H1 (cell line): ENCODE measurements around the gene OPCML. TPM values are rescaled to one million over a fixed set of nuclear protein-coding genes. Genes with fewer than 3 reads are reported as not detected.

ENCODE experiments used
- CTCF ChIA-PET: fragments of 300-600 bp; sonication (Branson Sonifier 250); formaldehyde crosslinking; loops from one replicate; lab custom pipeline; 2021; ENCODE audit not compliant: partially characterized antibody; lab: Charles Lee
- POLR2A ChIA-PET: fragments of 300-600 bp; sonication (Branson Sonifier 250); formaldehyde crosslinking; loops from one replicate; lab custom pipeline; 2021; ENCODE audit warnings: inconsistent platforms; ENCODE audit not compliant: partially characterized antibody; lab: Charles Lee
- DNase-seq, 2 experiments: peaks; one replicate each; pipeline versions ENCODE4 v3.0.0 to v3.0.0-alpha.2; 2010 to 2022; ENCODE audit warnings: low spot score in 2 of 2, low read depth in 1 of 2, mixed read lengths in 1 of 2
- FAIRE-seq: peaks from 2 replicates; lab custom pipeline; 2011; peaks lifted over from hg19 to GRCh38; lab: Jason Lieb, UNC
- H2AFZ ChIP-seq: 2 replicates; pipeline ENCODE4 v1.8.1; 2012; ENCODE audit warnings: low read length, inconsistent platforms
- H2AK5ac ChIP-seq: 2 replicates; pipeline ENCODE4 v1.6.1; 2013; ENCODE audit warnings: low read depth, low read length
- H2BK120ac ChIP-seq: replicated peaks from 2 replicates; pipeline ENCODE3; 2013; ENCODE audit warnings: low read depth, low read length, inconsistent platforms
- H2BK12ac ChIP-seq: 2 replicates; pipeline ENCODE4 v1.6.1; 2013; ENCODE audit warnings: low read depth, low read length
- H2BK15ac ChIP-seq: 2 replicates; pipeline ENCODE4 v1.6.1; 2013; ENCODE audit warnings: low read length
- H2BK20ac ChIP-seq: 2 replicates; pipeline ENCODE4 v1.6.1; 2013; ENCODE audit warnings: low read length
- H2BK5ac ChIP-seq: 2 replicates; pipeline ENCODE4 v1.6.1; 2013; ENCODE audit warnings: low read depth, low read length
- H3K14ac ChIP-seq: 2 replicates; pipeline ENCODE4 v1.6.1; 2013; ENCODE audit warnings: inconsistent platforms; ENCODE audit not compliant: insufficient read length
- H3K18ac ChIP-seq: 2 replicates; pipeline ENCODE4 v1.6.1; 2013; ENCODE audit warnings: low read length; ENCODE audit errors: extremely low read depth
- H3K23ac ChIP-seq: 2 replicates; pipeline ENCODE4 v1.6.1; 2013; ENCODE audit warnings: inconsistent platforms; ENCODE audit not compliant: insufficient read length
- H3K23me2 ChIP-seq: 2 replicates; pipeline ENCODE4 v1.6.1; 2013; ENCODE audit warnings: low read depth, low read length
- H3K27ac ChIP-seq: 2 replicates; pipeline ENCODE4 v1.6.1; 2011; ENCODE audit warnings: low read depth, low read length, inconsistent platforms
- H3K27me3 ChIP-seq, 4 experiments: replicated peaks in 1 of 4; 1 replicate in 1 of 4; 2 replicates in 3 of 4; pipeline versions ENCODE4 v1.6.1 to v1.8.1; 2011 to 2013; ENCODE audit warnings: low read length in 3 of 4, mild to moderate bottlenecking in 3 of 4, inconsistent platforms in 2 of 4, mixed read lengths in 2 of 4, moderate library complexity in 1 of 4; ENCODE audit not compliant: control insufficient read depth in 3 of 4, insufficient read depth in 3 of 4; ENCODE audit errors: extremely low read depth in 1 of 4
- H3K36me3 ChIP-seq, 4 experiments: 2 replicates each; pipeline versions ENCODE4 v1.6.1 to v1.8.1; 2011 to 2013; ENCODE audit warnings: mild to moderate bottlenecking in 4 of 4, low read length in 3 of 4, moderate library complexity in 2 of 4, control low read depth in 1 of 4, inconsistent platforms in 1 of 4; ENCODE audit not compliant: insufficient read depth in 4 of 4, control insufficient read depth in 2 of 4
- H3K4ac ChIP-seq: replicated peaks from 2 replicates; pipeline ENCODE3; 2013; ENCODE audit warnings: low read length, low read depth, mixed read lengths, inconsistent platforms; ENCODE audit not compliant: insufficient read length
- H3K4me1 ChIP-seq, 4 experiments: replicated peaks in 1 of 4; 1 replicate in 1 of 4; 2 replicates in 3 of 4; pipeline versions ENCODE4 v1.6.1 to v1.8.1; 2011 to 2013; ENCODE audit warnings: low read length in 3 of 4, inconsistent platforms in 2 of 4, mixed read lengths in 1 of 4; ENCODE audit not compliant: insufficient read depth in 4 of 4, control insufficient read depth in 3 of 4
- H3K4me2 ChIP-seq, 2 experiments: 2 replicates each; pipeline versions ENCODE4 v1.6.1 to v1.8.1; 2011 to 2013; ENCODE audit warnings: low read depth in 2 of 2, low read length in 2 of 2, control low read depth in 1 of 2, inconsistent platforms in 1 of 2, mild to moderate bottlenecking in 1 of 2; ENCODE audit not compliant: insufficient read depth in 1 of 2
- H3K4me3 ChIP-seq, 4 experiments: fragments of 200-600, 300-600 bp in 1 of 4; sonication (generic), shearing (Covaris generic), sonication (Bioruptor Twin) in 1 of 4; 2 replicates each; pipeline versions ENCODE4 v1.5.1 to v1.8.1; 2011 to 2016; ENCODE audit warnings: low read length in 4 of 4, low read depth in 3 of 4, control low read depth in 2 of 4, inconsistent platforms in 2 of 4, mild to moderate bottlenecking in 2 of 4, mixed read lengths in 1 of 4, moderate library complexity in 1 of 4; ENCODE audit not compliant: insufficient read depth in 2 of 4; ENCODE audit errors: extremely low read depth in 1 of 4
- H3K56ac ChIP-seq: replicated peaks from 2 replicates; pipeline ENCODE3; 2013; ENCODE audit warnings: low read depth, mild to moderate bottlenecking, mixed read lengths, low read length, inconsistent platforms; ENCODE audit not compliant: insufficient read length
- H3K79me1 ChIP-seq: 2 replicates; pipeline ENCODE4 v1.6.1; 2013; ENCODE audit warnings: low read depth, low read length, control low read depth
- H3K79me2 ChIP-seq, 2 experiments: 2 replicates each; pipeline versions ENCODE4 v1.6.1 to v1.8.1; 2012 to 2013; ENCODE audit warnings: low read length in 2 of 2, mild to moderate bottlenecking in 2 of 2, inconsistent platforms in 1 of 2; ENCODE audit not compliant: insufficient read depth in 2 of 2, control insufficient read depth in 1 of 2
- H3K9ac ChIP-seq, 4 experiments: replicated peaks in 1 of 4; 1 replicate in 1 of 4; 2 replicates in 3 of 4; pipeline versions ENCODE4 v1.6.1 to v1.8.1; 2011 to 2013; ENCODE audit warnings: low read depth in 3 of 4, low read length in 3 of 4, control low read depth in 2 of 4, mild to moderate bottlenecking in 2 of 4, moderate library complexity in 2 of 4, inconsistent platforms in 1 of 4; ENCODE audit errors: extremely low read depth in 1 of 4
- H3K9me3 ChIP-seq, 2 experiments: 2 replicates each; pipeline versions ENCODE4 v1.6.1 to v1.8.1; 2012 to 2013; ENCODE audit warnings: mild to moderate bottlenecking in 2 of 2, moderate library complexity in 2 of 2, control low read depth in 1 of 2, inconsistent platforms in 1 of 2, low read depth in 1 of 2, low read length in 1 of 2, mixed read lengths in 1 of 2; ENCODE audit not compliant: insufficient read depth in 2 of 2
- H4K20me1 ChIP-seq, 2 experiments: replicated peaks in 1 of 2; 2 replicates each; pipeline versions ENCODE3 to v1.8.1; 2011 to 2013; ENCODE audit warnings: inconsistent platforms in 2 of 2, low read length in 2 of 2, mild to moderate bottlenecking in 1 of 2; ENCODE audit not compliant: insufficient read depth in 2 of 2, control insufficient read depth in 1 of 2
- H4K5ac ChIP-seq: 2 replicates; pipeline ENCODE4 v1.6.1; 2013; ENCODE audit warnings: low read length, low read depth, mixed read lengths, inconsistent platforms; ENCODE audit not compliant: insufficient read length
- H4K8ac ChIP-seq: 2 replicates; pipeline ENCODE4 v1.8.0; 2013; ENCODE audit warnings: mild to moderate bottlenecking, moderate library complexity, low read length, inconsistent platforms; ENCODE audit not compliant: insufficient read depth; ENCODE audit errors: extremely low read depth
- H4K91ac ChIP-seq: replicated peaks from 2 replicates; pipeline ENCODE3; 2013; ENCODE audit warnings: low read length, mixed read lengths, inconsistent platforms; ENCODE audit not compliant: insufficient read length
- BCL11A ChIP-seq, 2 experiments: IDR thresholded peaks; one replicate each; pipeline ENCODE4 v1.6.1; 2011; ENCODE audit warnings: low read depth in 2 of 2, low read length in 2 of 2, mild to moderate bottlenecking in 2 of 2
- CTCF ChIP-seq, 3 experiments: IDR thresholded peaks; 1 replicate in 2 of 3; 2 replicates in 1 of 3; pipeline versions ENCODE4 v1.5.1 to v1.6.1; 2011; ENCODE audit warnings: low read length in 3 of 3, mild to moderate bottlenecking in 3 of 3, inconsistent platforms in 2 of 3, low read depth in 1 of 3, moderate library complexity in 1 of 3; ENCODE audit not compliant: insufficient read depth in 1 of 3; ENCODE audit errors: control extremely low read depth in 1 of 3
- HDAC6 ChIP-seq: IDR thresholded peaks from one replicate; pipeline ENCODE4 v1.7.1; 2012; ENCODE audit warnings: low read depth, mild to moderate bottlenecking, inconsistent platforms, low read length, moderate library complexity
- JUN ChIP-seq: IDR thresholded peaks from 2 replicates; pipeline ENCODE4 v1.6.1; 2011; ENCODE audit warnings: low read depth, mild to moderate bottlenecking, improper control_type of control experiment, low read length
- POLR2A ChIP-seq, 2 experiments: IDR thresholded peaks; 1 replicate in 1 of 2; 2 replicates in 1 of 2; pipeline ENCODE4 v1.6.1; 2011; ENCODE audit warnings: low read depth in 2 of 2, low read length in 2 of 2, mild to moderate bottlenecking in 2 of 2; ENCODE audit errors: control extremely low read depth in 1 of 2
- RAD21 ChIP-seq, 2 experiments: IDR thresholded peaks in 1 of 2; conservative IDR thresholded peaks in 1 of 2; 2 replicates each; pipeline ENCODE4 v1.6.1; 2011; ENCODE audit warnings: low read depth in 2 of 2, low read length in 2 of 2, improper control_type of control experiment in 1 of 2, inconsistent platforms in 1 of 2, mild to moderate bottlenecking in 1 of 2, moderate library complexity in 1 of 2
- RBBP5 ChIP-seq: IDR thresholded peaks from 2 replicates; pipeline ENCODE4 v1.7.1; 2012; ENCODE audit warnings: low read depth, mild to moderate bottlenecking, inconsistent platforms, low read length, moderate library complexity, borderline replicate concordance
- SRF ChIP-seq: IDR thresholded peaks from 2 replicates; pipeline ENCODE4 v1.6.1; 2011; ENCODE audit warnings: mild to moderate bottlenecking, low read depth, low read length, moderate library complexity
- TAF1 ChIP-seq: IDR thresholded peaks from 2 replicates; pipeline ENCODE4 v1.6.1; 2011; ENCODE audit warnings: mild to moderate bottlenecking, low read depth, low read length
- TAF7 ChIP-seq: optimal IDR thresholded peaks from 2 replicates; pipeline ENCODE3; 2011; ENCODE audit warnings: low read depth, mild to moderate bottlenecking, inconsistent platforms, low read length, moderate library complexity, borderline replicate concordance
- WGBS, 2 experiments: shearing (Covaris generic) in 1 of 2; methylation state at CpG; one replicate each; pipeline versions ENCODE4 v1.1.6 to v1.1.7; 2013 to 2015; ENCODE audit warnings: low lambda C conversion rate in 2 of 2, mixed read lengths in 2 of 2, inconsistent platforms in 1 of 2, low coverage in 1 of 2, missing lambda C conversion rate in 1 of 2; ENCODE audit not compliant: insufficient replicate concordance in 2 of 2, insufficient coverage in 1 of 2, insufficient read length in 1 of 2; ENCODE audit errors: extremely low coverage in 1 of 2, missing lambda C conversion rate in 1 of 2; 5-methylcytosine and 5-hydroxymethylcytosine counted together
- polyA plus RNA-seq, 7 experiments: library from polyadenylated mRNA; depleted of rRNA in 3 of 7; stranded (reverse) in 5 of 7; unstranded in 2 of 7; fragments of >200 nt in 5 of 7; fragments of 200-250 nt in 2 of 7; gene quantifications; 1 replicate in 5 of 7; 2 replicates in 1 of 7; 4 replicates in 1 of 7; pipeline versions ENCODE4 v1.2.1 to v1.2.3, GENCODE V29; 2011 to 2013; ENCODE audit warnings: missing spikeins in 2 of 7, mixed read lengths in 2 of 7
- total RNA-seq: library from RNA; stranded (reverse); fragmentation: NEBNext Ultra II Directional; extraction: Animal tissue kit (Norgen Biotek cat#: 25700); gene quantifications from 2 replicates; pipeline ENCODE4 v1.2.1, GENCODE V29; 2021

OPCML gene
- total and polyA plus RNA-seq, 2 of the 8 experiments (the other 6 are each of a cell fraction or from before 2014, with no cell fraction given): 2.3 to 3.1 TPM

DNA sequence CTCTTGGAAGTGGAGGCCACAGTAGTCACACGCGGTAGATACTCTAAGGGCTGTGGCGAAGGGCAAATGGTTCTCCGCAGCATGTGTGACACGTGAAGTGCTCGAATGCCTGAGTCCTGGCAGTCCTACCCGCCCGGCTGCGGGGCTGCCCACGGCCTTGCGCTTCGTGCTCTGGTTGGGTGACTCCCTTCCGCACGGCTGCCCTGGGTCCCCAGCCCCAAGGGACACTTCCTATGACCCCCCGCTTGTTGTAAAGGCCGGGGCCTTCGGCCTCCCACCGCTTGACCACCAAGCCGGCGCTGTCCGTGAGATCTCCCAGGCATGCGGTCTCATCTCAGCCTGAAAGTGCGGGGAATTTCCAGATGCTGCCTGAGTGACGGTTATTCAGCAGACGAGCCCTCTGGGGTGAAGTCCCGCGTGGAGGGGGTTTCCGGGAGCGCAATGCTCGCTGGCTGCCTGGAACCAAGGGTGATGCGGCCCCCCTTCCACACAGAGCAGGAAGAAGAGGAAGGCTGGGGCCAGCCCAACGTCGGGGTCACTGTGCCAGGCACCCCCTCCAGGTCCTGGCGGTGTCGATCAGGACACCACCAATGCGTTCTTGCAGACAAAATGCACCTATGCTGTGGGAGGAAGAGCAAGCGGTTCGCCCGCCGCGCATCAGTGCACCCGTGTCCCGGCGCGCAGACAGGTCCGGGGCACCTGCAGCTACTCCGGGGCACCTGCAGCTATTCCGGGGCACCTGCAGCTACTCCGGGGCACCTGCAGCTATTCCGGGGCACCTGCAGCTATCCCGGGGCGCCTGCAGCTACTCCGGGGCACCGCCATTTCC is 171.2 kb downstream of the OPCML start:
- Histone ChIP-seq H3K4me2 (no peak overlapping the region), H2BK20ac (no peak overlapping the region), H4K8ac (no peak overlapping the region), H3K79me1 (no peaks in the 10 kb centered on the region), H3K14ac (no peak overlapping the region), H3K9me3 (no peaks in the 10 kb centered on the region), H3K27ac (no peak overlapping the region), H3K4me3 (no peak overlapping the region), H3K27me3 (no peaks in the 10 kb centered on the region), H2AK5ac (no peak overlapping the region), H4K5ac (no peak overlapping the region), H3K9ac (no peak overlapping the region), H3K4ac (no peak overlapping the region), H3K23ac (no peak overlapping the region), H2BK15ac (no peak overlapping the region), H2BK12ac (no peak overlapping the region), H3K4me1 (no peaks in the 10 kb centered on the region), H3K23me2 (no peaks in the 10 kb centered on the region), H2BK5ac (no peak overlapping the region), H3K36me3 (no peaks in the 10 kb centered on the region), H2AFZ (no peak overlapping the region), H2BK120ac (no peak overlapping the region), H4K91ac (no peak overlapping the region), H4K20me1 (no peaks in the 10 kb centered on the region), H3K18ac (no peak overlapping the region), H3K79me2 (no peaks in the 10 kb centered on the region), H3K56ac (no peak overlapping the region)
- 92% methylated on average over 46 of the region's 54 CpGs; no CpG with 5 or more reads in 1 of the 2 experiments for WGBS, 2 experiments
- DNase-seq: no peak
- ChIA-PET POLR2A (no interaction called here), CTCF (interaction anchor here (1.3 kb wide), 1 partner anchor 283 kb away, joined by 3 read pairs; no protein-coding TSS in a partner anchor)
- FAIRE-seq: no peak
- TF ChIP-seq TAF7 (no peak), RBBP5 (no peak), HDAC6 (no peak), SRF (no peak), RAD21 (IDR thresholded peaks at IDR 0.05 in 1 of 2, conservative IDR thresholded peaks at IDR 0.05 in 1 of 2; ENCODE audit: low read depth in 2 of 2, low read length in 2 of 2) (no peak), POLR2A (IDR thresholded peaks at IDR 0.05; ENCODE audit: control extremely low read depth in 1 of 2, low read depth in 2 of 2, low read length in 2 of 2) (no peak), JUN (no peak), BCL11A (IDR thresholded peaks at IDR 0.05; ENCODE audit: low read depth in 2 of 2, low read length in 2 of 2) (no peak), TAF1 (no peak), CTCF (IDR thresholded peaks at IDR 0.05; ENCODE audit: control extremely low read depth in 1 of 3, insufficient read depth in 1 of 3, low read depth in 1 of 3, low read length in 3 of 3) (no peak)
